Parathyroid adenoma (tissue), 2 donors: ENCODE data around the gene SLITRK6.

ENCODE experiments used
- H2AFZ ChIP-seq: fragments of 300-600 bp; sonication (generic); one replicate; pipeline ENCODE4 v1.7.0; 2017; ENCODE audit warnings: antibody characterized with exemption, mild to moderate bottlenecking
- H3K27ac ChIP-seq: fragments of 300-600 bp; sonication (generic); one replicate; pipeline ENCODE4 v1.7.0; 2017
- H3K27me3 ChIP-seq: fragments of 300-600 bp; sonication (generic); one replicate; pipeline ENCODE4 v1.7.0; 2017; ENCODE audit warnings: low read length; ENCODE audit not compliant: control insufficient read depth, insufficient read depth
- H3K36me3 ChIP-seq: fragments of 300-600 bp; sonication (generic); one replicate; pipeline ENCODE4 v1.7.0; 2017; ENCODE audit warnings: low read length; ENCODE audit not compliant: control insufficient read depth, insufficient read depth
- H3K4me1 ChIP-seq: fragments of 300-600 bp; sonication (generic); one replicate; pipeline ENCODE4 v1.7.0; 2017; ENCODE audit warnings: control low read depth
- H3K4me2 ChIP-seq: fragments of 300-600 bp; sonication (generic); one replicate; pipeline ENCODE4 v1.7.0; 2017; ENCODE audit warnings: low read length
- H3K4me3 ChIP-seq: fragments of 300-600 bp; sonication (generic); one replicate; pipeline ENCODE4 v1.7.0; 2017; ENCODE audit warnings: low read depth, low read length
- H3K79me2 ChIP-seq: fragments of 300-600 bp; sonication (generic); one replicate; pipeline ENCODE4 v1.7.0; 2017; ENCODE audit warnings: control low read depth
- H3K9ac ChIP-seq: fragments of 300-600 bp; sonication (generic); one replicate; pipeline ENCODE4 v1.7.0; 2017; ENCODE audit warnings: mild to moderate bottlenecking
- H3K9me3 ChIP-seq: fragments of 300-600 bp; sonication (generic); one replicate; pipeline ENCODE4 v1.7.0; 2017; ENCODE audit warnings: low read length; ENCODE audit not compliant: control insufficient read depth
- TF ChIP-seq, protein P1 (sequence below): fragments of 300-600 bp; sonication (generic); IDR thresholded peaks from one replicate; pipeline ENCODE4 v1.7.0; 2017; ENCODE audit warnings: antibody characterized with exemption, mild to moderate bottlenecking
- donor health status: primary hyperparathyroidism.

Gene SLITRK6, protein sequence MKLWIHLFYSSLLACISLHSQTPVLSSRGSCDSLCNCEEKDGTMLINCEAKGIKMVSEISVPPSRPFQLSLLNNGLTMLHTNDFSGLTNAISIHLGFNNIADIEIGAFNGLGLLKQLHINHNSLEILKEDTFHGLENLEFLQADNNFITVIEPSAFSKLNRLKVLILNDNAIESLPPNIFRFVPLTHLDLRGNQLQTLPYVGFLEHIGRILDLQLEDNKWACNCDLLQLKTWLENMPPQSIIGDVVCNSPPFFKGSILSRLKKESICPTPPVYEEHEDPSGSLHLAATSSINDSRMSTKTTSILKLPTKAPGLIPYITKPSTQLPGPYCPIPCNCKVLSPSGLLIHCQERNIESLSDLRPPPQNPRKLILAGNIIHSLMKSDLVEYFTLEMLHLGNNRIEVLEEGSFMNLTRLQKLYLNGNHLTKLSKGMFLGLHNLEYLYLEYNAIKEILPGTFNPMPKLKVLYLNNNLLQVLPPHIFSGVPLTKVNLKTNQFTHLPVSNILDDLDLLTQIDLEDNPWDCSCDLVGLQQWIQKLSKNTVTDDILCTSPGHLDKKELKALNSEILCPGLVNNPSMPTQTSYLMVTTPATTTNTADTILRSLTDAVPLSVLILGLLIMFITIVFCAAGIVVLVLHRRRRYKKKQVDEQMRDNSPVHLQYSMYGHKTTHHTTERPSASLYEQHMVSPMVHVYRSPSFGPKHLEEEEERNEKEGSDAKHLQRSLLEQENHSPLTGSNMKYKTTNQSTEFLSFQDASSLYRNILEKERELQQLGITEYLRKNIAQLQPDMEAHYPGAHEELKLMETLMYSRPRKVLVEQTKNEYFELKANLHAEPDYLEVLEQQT

DNA sequence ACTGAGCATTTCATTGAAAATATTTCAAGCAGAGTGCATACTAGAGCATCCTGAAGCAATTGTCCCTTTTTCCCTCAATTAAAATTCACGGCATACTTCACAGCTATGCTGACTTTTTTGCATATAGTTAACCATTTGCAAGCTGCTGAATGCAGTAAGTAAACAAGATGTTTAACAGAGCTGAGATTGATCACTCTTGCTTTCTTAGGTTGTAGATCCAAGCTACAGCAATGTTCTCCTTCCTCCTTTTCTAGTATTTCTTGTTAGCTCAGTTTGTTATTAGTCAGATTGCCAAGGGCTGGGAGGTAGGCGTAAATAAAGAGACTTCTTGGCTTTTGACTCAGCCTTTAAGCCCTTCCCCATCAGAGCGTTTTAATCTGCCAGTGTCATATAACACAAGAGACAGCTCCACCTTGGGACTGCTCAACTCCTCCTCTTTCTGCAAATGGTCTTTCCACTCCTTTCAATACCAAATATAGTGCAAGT is at the start of gene SLITRK6:
TSS of gene SLITRK6 (minus strand) at position 323 of the 486 bp plus-strand sequence. CDS start 2,911 bp downstream, outside the sequence.
- H3K9ac ChIP-seq = no peak within 1 kb of the TSS
- TF ChIP-seq, protein P1, sequence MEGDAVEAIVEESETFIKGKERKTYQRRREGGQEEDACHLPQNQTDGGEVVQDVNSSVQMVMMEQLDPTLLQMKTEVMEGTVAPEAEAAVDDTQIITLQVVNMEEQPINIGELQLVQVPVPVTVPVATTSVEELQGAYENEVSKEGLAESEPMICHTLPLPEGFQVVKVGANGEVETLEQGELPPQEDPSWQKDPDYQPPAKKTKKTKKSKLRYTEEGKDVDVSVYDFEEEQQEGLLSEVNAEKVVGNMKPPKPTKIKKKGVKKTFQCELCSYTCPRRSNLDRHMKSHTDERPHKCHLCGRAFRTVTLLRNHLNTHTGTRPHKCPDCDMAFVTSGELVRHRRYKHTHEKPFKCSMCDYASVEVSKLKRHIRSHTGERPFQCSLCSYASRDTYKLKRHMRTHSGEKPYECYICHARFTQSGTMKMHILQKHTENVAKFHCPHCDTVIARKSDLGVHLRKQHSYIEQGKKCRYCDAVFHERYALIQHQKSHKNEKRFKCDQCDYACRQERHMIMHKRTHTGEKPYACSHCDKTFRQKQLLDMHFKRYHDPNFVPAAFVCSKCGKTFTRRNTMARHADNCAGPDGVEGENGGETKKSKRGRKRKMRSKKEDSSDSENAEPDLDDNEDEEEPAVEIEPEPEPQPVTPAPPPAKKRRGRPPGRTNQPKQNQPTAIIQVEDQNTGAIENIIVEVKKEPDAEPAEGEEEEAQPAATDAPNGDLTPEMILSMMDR = no peak
- H3K9me3 ChIP-seq = no peaks in the 10 kb centered on the region
- H3K27ac ChIP-seq = no peak within 1 kb of the TSS
- no peaks in the 10 kb centered on the region for H3K27me3 ChIP-seq
- H3K36me3 ChIP-seq = no peaks in the 10 kb centered on the region
- H3K4me1 ChIP-seq = no peaks in the 10 kb centered on the region
- H3K79me2 ChIP-seq = no peaks in the 10 kb centered on the region
- H3K4me2 ChIP-seq = no peak within 1 kb of the TSS
- H3K4me3 ChIP-seq = no peak within 1 kb of the TSS
- no peak within 1 kb of the TSS for H2AFZ ChIP-seq

GRCh38 chr13:85847012-85847411 is 47.8 kb upstream of the SLITRK6 start:
- Histone ChIP-seq H3K9me3 (peaks cover 7% of the 10 kb centered on the region), H3K4me1 (no peaks in the 10 kb centered on the region), H3K4me2 (no peak overlapping the region), H2AFZ (no peak overlapping the region), H3K27me3 (no peaks in the 10 kb centered on the region), H3K9ac (no peak overlapping the region), H3K36me3 (no peaks in the 10 kb centered on the region), H3K4me3 (no peak overlapping the region), H3K79me2 (no peaks in the 10 kb centered on the region), H3K27ac (no peak overlapping the region)
- TF ChIP-seq, protein P1 = no peak

DNA sequence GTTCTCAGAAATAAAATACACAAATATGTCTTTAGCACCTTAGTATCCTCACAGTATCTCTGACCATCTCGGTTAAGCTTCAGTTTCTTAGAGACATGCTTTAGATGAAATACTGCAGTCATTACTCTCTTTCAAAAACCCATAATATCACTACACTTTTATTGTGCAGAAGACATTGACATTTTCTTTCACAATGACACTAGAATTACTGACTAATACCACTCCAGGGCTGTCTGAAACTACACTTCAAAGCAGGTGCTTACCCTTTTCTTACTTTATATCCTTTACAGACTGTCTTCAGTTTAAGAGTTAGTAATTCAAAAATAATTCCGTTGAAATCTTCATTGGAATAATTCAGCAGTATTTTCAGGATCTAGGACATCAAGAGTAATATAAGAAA is 42.2 kb upstream of the SLITRK6 start:
- TF ChIP-seq, protein P1 = no peak
- no peak overlapping the region for H3K9ac ChIP-seq
- no peak overlapping the region for H3K27ac ChIP-seq
- no peak overlapping the region for H3K4me2 ChIP-seq
- H3K79me2 ChIP-seq = no peaks in the 10 kb centered on the region
- no peaks in the 10 kb centered on the region for H3K4me1 ChIP-seq
- no peak overlapping the region for H3K4me3 ChIP-seq
- no peaks in the 10 kb centered on the region for H3K9me3 ChIP-seq
- no peaks in the 10 kb centered on the region for H3K36me3 ChIP-seq
- no peak overlapping the region for H2AFZ ChIP-seq
- no peaks in the 10 kb centered on the region for H3K27me3 ChIP-seq

DNA sequence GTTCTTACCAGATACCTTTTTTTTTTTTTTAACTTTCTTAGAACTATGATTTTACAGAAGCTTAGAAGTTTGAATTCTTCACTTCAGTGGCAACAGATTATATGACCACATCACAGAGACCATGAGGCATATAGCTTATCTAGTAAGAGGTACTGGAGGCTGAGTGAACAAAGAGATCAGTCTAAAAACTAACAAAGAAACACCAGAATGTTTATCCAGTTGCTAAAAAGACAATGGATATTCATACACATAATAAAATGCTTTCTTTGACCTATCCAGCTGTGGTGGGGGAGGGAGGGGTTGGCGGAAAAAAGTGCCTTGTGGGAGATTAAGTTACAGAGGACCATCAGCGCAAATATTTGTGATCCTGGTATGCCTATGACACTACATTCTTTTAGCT is 34.7 kb upstream of the SLITRK6 start:
- Histone ChIP-seq H3K79me2 (no peaks in the 10 kb centered on the region), H3K27ac (no peak overlapping the region), H3K4me3 (no peak overlapping the region), H3K4me1 (no peaks in the 10 kb centered on the region), H2AFZ (no peak overlapping the region), H3K27me3 (no peaks in the 10 kb centered on the region), H3K4me2 (no peak overlapping the region), H3K9ac (no peak overlapping the region), H3K36me3 (no peaks in the 10 kb centered on the region), H3K9me3 (no peaks in the 10 kb centered on the region)
- TF ChIP-seq, protein P1 = no peak
